IMR-90 (cell line): Measurements from ENCODE around the gene AHNAK. TPM values are rescaled to one million over a fixed set of nuclear protein-coding genes. Genes with fewer than 3 reads are reported as not detected.
"Not testable (repeated sequence)": the region's sequence is repeated elsewhere in the genome, so short reads cannot be mapped to it uniquely, and the experiment has no call there.

Experiments used
- ATAC-seq: fragments of 200-7000 bp; cut with Tn5 transposase; 2 replicates; pipeline ENCODE4 v1.9.1; 2020; ENCODE audit warnings: low read depth, mild to moderate bottlenecking, moderate library complexity
- BruUV-seq: library from RNA; stranded (reverse); fragments of 400-500 nt; replicated peaks from 2 replicates; lab custom pipeline; 2021; lab: Mats Ljungman, UMichigan
- CTCF ChIA-PET: fragments of 300-600 bp; formaldehyde crosslinking; extraction: SDS; loops from one replicate; lab custom pipeline; 2021; ENCODE audit warnings: antibody characterized with exemption; lab: Yijun Ruan, JAX
- POLR2A ChIA-PET: fragments of 300-600 bp; sonication (Branson Sonifier 250); formaldehyde crosslinking; loops from one replicate; lab custom pipeline; 2022; ENCODE audit warnings: antibody characterized with exemption; ENCODE audit not compliant: unreplicated experiment; lab: Charles Lee
- DNase-seq: peaks from one replicate; pipeline ENCODE4 v3.0.0; 2013
- H2AFZ ChIP-seq: replicated peaks from 2 replicates; pipeline ENCODE3; 2013; ENCODE audit warnings: low read length, mild to moderate bottlenecking; ENCODE audit not compliant: poor library complexity
- H2AK5ac ChIP-seq: 2 replicates; pipeline ENCODE4 v1.6.1; 2013; ENCODE audit warnings: low read depth, low read length, inconsistent platforms
- H2AK9ac ChIP-seq: replicated peaks from 2 replicates; pipeline ENCODE3; 2013; ENCODE audit warnings: mild to moderate bottlenecking, low read depth, low read length, moderate library complexity; ENCODE audit not compliant: poor library complexity
- H2BK120ac ChIP-seq: 2 replicates; pipeline ENCODE4 v1.6.1; 2013; ENCODE audit warnings: low read depth, low read length, inconsistent platforms
- H2BK15ac ChIP-seq: 3 replicates; pipeline ENCODE4 v1.6.1; 2013; ENCODE audit warnings: low read depth, low read length, inconsistent platforms
- H2BK20ac ChIP-seq: 2 replicates; pipeline ENCODE4 v1.6.1; 2013; ENCODE audit warnings: low read depth, mild to moderate bottlenecking, inconsistent platforms, low read length, moderate library complexity
- H2BK5ac ChIP-seq: 2 replicates; pipeline ENCODE4 v1.6.1; 2013; ENCODE audit warnings: mild to moderate bottlenecking, low read depth, low read length, inconsistent platforms; ENCODE audit not compliant: poor library complexity, severe bottlenecking
- H3K14ac ChIP-seq: replicated peaks from 2 replicates; pipeline ENCODE4 v1.6.1; 2013; ENCODE audit warnings: low read depth, low read length, inconsistent platforms
- H3K18ac ChIP-seq: 2 replicates; pipeline ENCODE4 v1.6.1; 2013; ENCODE audit warnings: low read depth, low read length, control low read depth
- H3K23ac ChIP-seq: 2 replicates; pipeline ENCODE4 v1.6.1; 2013; ENCODE audit warnings: low read depth, low read length, inconsistent platforms
- H3K27ac ChIP-seq: 2 replicates; pipeline ENCODE4 v1.5.1; 2013; ENCODE audit warnings: mild to moderate bottlenecking, control low read depth, low read length; ENCODE audit not compliant: insufficient read depth
- H3K27me3 ChIP-seq: 2 replicates; pipeline ENCODE4 v1.6.1; 2013; ENCODE audit warnings: low read length; ENCODE audit not compliant: control insufficient read depth, insufficient read depth
- H3K36me3 ChIP-seq: 2 replicates; pipeline ENCODE4 v1.6.1; 2013; ENCODE audit warnings: low read length, mixed read lengths; ENCODE audit not compliant: control insufficient read depth, insufficient read depth
- H3K4ac ChIP-seq: 2 replicates; pipeline ENCODE4 v1.6.1; 2013; ENCODE audit warnings: low read depth, low read length, inconsistent platforms
- H3K4me1 ChIP-seq: 2 replicates; pipeline ENCODE4 v1.6.1; 2013; ENCODE audit warnings: low read length, mixed read lengths; ENCODE audit not compliant: control insufficient read depth, insufficient read depth
- H3K4me2 ChIP-seq: 2 replicates; pipeline ENCODE4 v1.6.1; 2013; ENCODE audit warnings: low read depth, mild to moderate bottlenecking, control low read depth, low read length, moderate library complexity
- H3K4me3 ChIP-seq: 2 replicates; pipeline ENCODE4 v1.5.1; 2013; ENCODE audit warnings: low read depth, mild to moderate bottlenecking, control low read depth, low read length, moderate library complexity; ENCODE audit not compliant: insufficient read depth
- H3K56ac ChIP-seq: 2 replicates; pipeline ENCODE4 v1.6.1; 2013; ENCODE audit warnings: low read length, inconsistent platforms; ENCODE audit not compliant: insufficient read depth; ENCODE audit errors: extremely low read depth
- H3K79me1 ChIP-seq, 2 experiments: 2 replicates each; pipeline ENCODE4 v1.6.1; 2013; ENCODE audit warnings: low read length in 2 of 2, inconsistent platforms in 1 of 2, low read depth in 1 of 2
- H3K9ac ChIP-seq: 2 replicates; pipeline ENCODE4 v1.6.1; 2013; ENCODE audit warnings: low read depth, low read length, control low read depth
- H3K9me1 ChIP-seq: 2 replicates; pipeline ENCODE4 v1.6.1; 2013; ENCODE audit warnings: low read length, inconsistent platforms; ENCODE audit not compliant: insufficient read depth
- H3K9me3 ChIP-seq: 2 replicates; pipeline ENCODE4 v1.6.1; 2013; ENCODE audit warnings: low read length; ENCODE audit not compliant: control insufficient read depth, insufficient read depth
- H4K20me1 ChIP-seq: 2 replicates; pipeline ENCODE4 v1.6.1; 2013; ENCODE audit warnings: low read length, inconsistent platforms; ENCODE audit not compliant: insufficient read depth
- H4K5ac ChIP-seq: 2 replicates; pipeline ENCODE4 v1.6.1; 2013; ENCODE audit warnings: mild to moderate bottlenecking, low read depth, low read length, control low read depth
- H4K8ac ChIP-seq, 2 experiments: 2 replicates each; pipeline ENCODE4 v1.6.1; 2013; ENCODE audit warnings: low read depth in 2 of 2, low read length in 2 of 2, control low read depth in 1 of 2, inconsistent platforms in 1 of 2
- H4K91ac ChIP-seq: 2 replicates; pipeline ENCODE4 v1.6.1; 2013; ENCODE audit warnings: low read depth, low read length, inconsistent platforms; ENCODE audit not compliant: insufficient read depth
- MXI1 ChIP-seq: IDR thresholded peaks from 2 replicates; pipeline ENCODE4 v1.6.1; 2012; ENCODE audit warnings: low read depth, mild to moderate bottlenecking, low read length, moderate library complexity, borderline replicate concordance
- POLR2A ChIP-seq: IDR thresholded peaks from 2 replicates; pipeline ENCODE4 v1.6.1; 2012; ENCODE audit warnings: mild to moderate bottlenecking, low read depth, low read length
- WGBS, 2 experiments: methylation state at CpG; one replicate each; pipeline versions ENCODE4 v1.1.5 to v1.1.7; 2013; ENCODE audit warnings: missing lambda C conversion rate in 2 of 2; ENCODE audit not compliant: insufficient read length in 1 of 2; ENCODE audit errors: extremely low coverage in 2 of 2; 5-methylcytosine and 5-hydroxymethylcytosine counted together
- dilution Hi-C: fragments of 300-500 bp; cut with HindIII; formaldehyde crosslinking; loops from one replicate; pipeline ENCODE4 v1.14.3; 2018; ENCODE audit warnings: low sequenced_read_pairs; ENCODE audit not compliant: unreplicated experiment
- in situ Hi-C: fragments of 300-500 bp; cut with MboI; formaldehyde crosslinking; loops from 3 replicates; pipeline ENCODE4 v1.14.3; 2019; ENCODE audit warnings: low sequenced_read_pairs, inconsistent platforms, mixed read lengths
- intact Hi-C: fragments of 100-400 bp; cut with micrococcal nuclease; formaldehyde crosslinking; loops from 2 replicates; pipeline ENCODE4 v1.10.0; 2022
- polyA plus RNA-seq, 3 experiments: library from polyadenylated mRNA; depleted of rRNA; stranded (reverse); fragments of >200 nt; gene quantifications; 2 replicates each; pipeline ENCODE4 v1.2.3, GENCODE V29; 2012; ENCODE audit warnings: low replicate concordance in 1 of 3
- total RNA-seq: library from RNA; depleted of rRNA; stranded (reverse); fragments of >200 nt; gene quantifications from 2 replicates; pipeline ENCODE4 v1.2.3, GENCODE V29; 2012

AHNAK gene
- total and polyA plus RNA-seq, 2 of the 4 experiments (the other 2 are of a cell fraction) = 95.1 to 695 TPM

- Histone ChIP-seq H3K4me2 (no peak overlapping the region), H2BK20ac (no peak overlapping the region), H3K18ac (no peak overlapping the region), H3K27me3 (no peaks in the 10 kb centered on the region), H2AFZ (no peak overlapping the region), H3K9me1 (peaks cover 6% of the 10 kb centered on the region; the same call in 1 of the 2 replicates), H2AK5ac (no peak overlapping the region), H4K20me1 (no peaks in the 10 kb centered on the region), H2AK9ac (no peak overlapping the region), H4K91ac (no peak overlapping the region), H3K79me1 (no peaks in the 10 kb centered on the region), H3K4me1 (no peaks in the 10 kb centered on the region; the same call in 1 of the 2 replicates), H4K8ac (no peak overlapping the region), H3K4ac (no peak overlapping the region), H2BK120ac (no peak overlapping the region), H4K5ac (no peak overlapping the region), H3K27ac (no peak overlapping the region), H3K23ac (no peak overlapping the region), H2BK15ac (no peak overlapping the region), H2BK5ac (no peak overlapping the region), H3K9me3 (no peaks in the 10 kb centered on the region), H3K56ac (no peak overlapping the region), H3K36me3 (no peaks in the 10 kb centered on the region), H3K9ac (no peak overlapping the region), H3K4me3 (no peak overlapping the region), H3K14ac (no peak overlapping the region)
- DNase-seq (no peak), ATAC-seq (no peak)
- TF ChIP-seq MXI1 (no peak), POLR2A (no peak)
- BruUV-seq = no TSS peak
- WGBS, 2 experiments = 87% methylated on average over 9 of the region's 15 CpGs; no CpG with 5 or more reads in 1 of the 2 experiments
- ChIA-PET POLR2A (interaction anchor here (0.6 kb wide), 1 partner anchor 935 kb away, joined by 6 read pairs; no protein-coding TSS in a partner anchor), CTCF (interaction anchor here (0.5 to 1.1 kb wide), 3 partner anchors 16 to 92 kb away, joined by 3 to 4 read pairs (median 3); no protein-coding TSS in a partner anchor)
- intact Hi-C loops (no loop called here), in situ Hi-C loops (no loop called here), dilution Hi-C loops (no loop called here)
Observed at GRCh38 chr11:62450543-62451240, 95.9 kb downstream of the AHNAK start.

- WGBS, 2 experiments = no CpG with 5 or more reads among the region's 7 CpGs
- H4K8ac ChIP-seq, H3K4me2 ChIP-seq, H2AFZ ChIP-seq, H3K4ac ChIP-seq, BruUV-seq, H2BK5ac ChIP-seq, H3K79me1 ChIP-seq, ATAC-seq, H2BK15ac ChIP-seq, H3K4me3 ChIP-seq, H3K27me3 ChIP-seq, dilution Hi-C loops, H3K9me1 ChIP-seq, H3K56ac ChIP-seq, H3K27ac ChIP-seq, POLR2A ChIA-PET, H3K9me3 ChIP-seq, H3K23ac ChIP-seq, H3K4me1 ChIP-seq, H2AK5ac ChIP-seq, H3K14ac ChIP-seq, H2BK120ac ChIP-seq, H3K9ac ChIP-seq, H2BK20ac ChIP-seq, intact Hi-C loops, H3K36me3 ChIP-seq, H2AK9ac ChIP-seq, H3K18ac ChIP-seq, DNase-seq, H4K91ac ChIP-seq, H4K20me1 ChIP-seq, in situ Hi-C loops, H4K5ac ChIP-seq: not testable (repeated sequence)
- CTCF ChIA-PET = interaction anchor here (0.7 kb wide), 1 partner anchor 15 kb away, joined by 4 read pairs; no protein-coding TSS in a partner anchor
Observed at GRCh38 chr11:62449912-62450311, 96.7 kb downstream of the AHNAK start.
